NCI-H524 (cell line): ENCODE data around the gene DGKG.
A peak's percentile ranks its signal among the peaks of the same experiment; 100 is the strongest.

Experiments used
- DNase-seq, 2 experiments: peaks; one replicate each; lab custom pipeline; 2025; lab: John Stamatoyannopoulos, UW

The DGKG gene

DNA sequence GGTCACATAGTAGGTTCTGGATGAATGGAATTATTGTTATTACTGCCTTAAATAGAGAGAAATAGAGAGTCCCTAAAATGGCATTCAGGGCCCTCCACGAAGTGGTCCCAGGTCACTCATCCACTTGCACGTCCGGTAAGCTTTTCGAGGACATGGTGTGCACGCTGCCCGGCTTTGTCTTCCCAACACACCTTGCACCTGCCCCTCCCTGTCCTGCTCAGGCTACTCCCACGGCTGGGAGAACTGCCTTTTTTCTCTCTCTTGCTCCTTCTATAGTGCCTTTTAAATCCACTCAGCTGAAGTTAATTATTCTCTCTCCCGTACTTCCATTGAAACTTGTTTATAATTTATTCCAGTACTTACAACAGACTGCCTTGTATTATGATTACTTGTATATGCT, 5.6 kb upstream of the DGKG start:
- DNase-seq, result no peak

DNA sequence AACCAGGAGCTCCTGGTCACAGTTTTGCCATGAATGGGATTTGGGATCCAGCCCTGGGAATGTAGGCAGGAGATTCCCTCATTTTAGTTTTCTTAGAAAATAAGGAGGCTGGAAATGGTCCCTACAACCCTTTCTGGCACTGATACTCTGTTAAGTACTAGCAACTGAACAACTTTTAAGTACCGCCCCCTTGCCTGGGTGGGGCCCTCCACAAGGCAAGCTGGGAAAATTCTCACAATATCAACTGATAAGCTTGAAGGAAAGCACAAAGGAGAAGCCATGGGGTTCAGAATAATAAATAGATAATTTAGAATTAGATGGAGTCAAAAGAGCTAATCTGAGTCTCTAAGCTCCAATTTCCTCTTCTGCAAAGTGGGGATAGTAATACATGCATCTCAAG, 4.2 kb upstream of the DGKG start:
- no peak for DNase-seq

DNA sequence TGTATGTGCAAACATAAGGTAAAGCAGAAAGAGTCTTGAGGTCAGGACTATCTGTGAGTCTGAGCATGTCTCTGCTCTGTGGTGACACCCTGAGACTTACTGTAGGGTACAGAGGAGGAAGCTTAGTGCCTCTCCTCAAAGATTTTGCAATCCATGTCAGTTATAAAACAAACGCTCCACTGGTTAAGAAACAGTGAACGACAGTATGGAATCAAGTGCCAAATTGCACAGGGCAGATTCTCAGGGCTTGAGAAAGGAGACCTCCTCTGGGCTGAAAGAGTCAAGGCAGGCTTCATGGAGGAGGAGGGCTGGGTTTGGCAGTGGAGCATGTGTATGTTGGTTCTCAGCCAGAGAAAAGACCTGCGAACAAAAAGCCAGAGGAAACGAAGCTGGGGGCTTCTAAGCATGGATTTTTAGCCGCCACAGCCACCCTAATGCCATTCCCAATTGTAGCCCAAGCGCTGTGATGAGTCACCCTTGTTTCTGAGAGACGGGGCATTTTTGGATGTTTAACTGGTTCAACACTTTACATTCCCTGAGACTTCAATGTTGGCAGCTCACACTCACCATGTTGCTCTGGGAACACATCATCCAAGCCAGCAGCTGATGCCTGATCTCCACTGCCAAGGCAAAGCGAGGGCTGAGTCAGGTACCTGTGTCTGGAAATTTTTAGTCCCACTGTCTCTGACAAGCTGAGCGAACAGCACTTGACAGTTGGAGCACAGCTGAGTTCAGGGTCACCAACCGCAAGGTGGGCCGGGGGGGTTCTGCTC, 3.4 kb upstream of the DGKG start:
- DNase-seq, result peak in 1 of 2 experiments; percentile 71

DNA sequence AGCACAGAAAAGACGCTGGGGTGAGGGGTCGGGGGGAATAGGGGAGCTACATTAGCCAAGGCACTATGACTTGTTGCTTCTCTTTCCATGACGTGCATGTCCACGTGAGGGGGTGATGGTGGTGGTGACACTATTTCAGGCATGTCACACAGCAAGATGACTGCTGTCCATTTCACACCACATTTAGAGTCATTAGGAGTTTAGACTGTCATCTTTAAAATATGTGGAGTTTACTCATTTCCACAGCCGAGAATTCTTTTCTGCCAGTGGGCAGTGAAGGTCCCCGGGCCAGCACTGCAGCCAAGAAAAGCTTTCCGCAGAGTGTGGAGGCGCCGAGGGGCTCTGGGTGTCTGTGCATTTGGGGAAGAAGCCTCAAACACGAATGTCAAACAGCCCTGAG, 954 bp upstream of the DGKG start:
- DNase-seq, result no peak

DNA sequence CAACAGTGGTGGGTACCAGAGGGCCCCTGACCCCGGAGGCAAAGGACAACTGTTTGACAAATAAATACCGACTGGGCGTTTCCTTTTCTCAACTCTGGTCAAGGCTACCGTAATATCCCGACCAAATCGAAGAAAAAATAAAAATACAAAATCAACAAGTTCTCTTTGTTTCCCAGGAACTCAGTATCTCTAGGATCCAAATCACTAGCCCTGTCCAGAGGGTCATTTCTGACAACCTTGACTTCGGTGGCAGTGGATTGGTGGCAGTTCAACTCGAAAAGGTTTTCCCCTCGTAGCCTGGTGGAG, 456 bp upstream of the DGKG start:
- no peak for DNase-seq

DNA sequence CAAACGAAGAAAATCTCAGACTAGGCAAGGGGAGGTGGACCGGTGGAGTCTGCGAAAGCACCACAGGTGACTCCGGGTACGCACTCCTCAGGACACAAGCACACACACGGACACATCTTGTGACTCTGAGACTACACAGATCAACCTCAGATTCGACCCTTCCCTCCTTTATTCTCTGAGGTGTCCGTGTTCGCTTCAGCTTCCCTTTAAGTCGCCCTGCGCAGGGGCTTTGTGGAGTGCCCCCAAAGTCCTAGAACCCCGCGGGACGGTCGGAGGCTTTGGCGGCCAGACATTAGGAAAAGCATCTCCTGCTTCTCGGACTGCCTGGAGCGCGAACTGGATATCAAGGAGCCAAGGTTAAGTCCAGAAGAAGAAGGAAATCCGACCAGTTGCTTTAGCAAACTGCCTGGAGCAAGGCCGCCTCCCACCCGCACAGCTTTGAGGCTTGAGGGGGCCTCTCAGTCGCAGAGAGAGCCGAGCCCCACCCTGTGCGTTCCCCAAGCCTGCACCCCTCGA, 730 bp downstream of the DGKG start:
- peak in 1 of 2 experiments; percentile 45 for DNase-seq

DNA sequence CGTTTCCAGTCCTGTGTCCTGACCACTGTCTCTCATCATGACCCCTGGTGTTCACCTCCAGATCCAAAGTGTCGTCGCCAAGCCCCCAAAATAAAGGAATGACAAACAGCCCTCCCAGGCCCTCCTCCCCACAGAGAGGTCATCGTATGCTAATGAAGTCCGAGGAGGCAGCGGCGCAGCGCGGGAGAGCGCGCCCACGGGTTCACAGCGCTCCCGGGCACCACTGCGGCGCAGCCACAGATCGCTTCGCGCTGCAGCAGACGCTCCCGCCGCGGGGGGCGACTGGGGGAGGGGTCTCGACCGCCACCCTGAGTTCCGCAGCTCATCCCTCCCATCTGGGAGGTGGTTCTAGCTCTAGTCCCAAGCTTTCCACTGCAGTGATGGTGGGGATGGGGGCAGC, 1.3 kb downstream of the DGKG start:
- peak; percentile 37 to 74 for DNase-seq

DNA sequence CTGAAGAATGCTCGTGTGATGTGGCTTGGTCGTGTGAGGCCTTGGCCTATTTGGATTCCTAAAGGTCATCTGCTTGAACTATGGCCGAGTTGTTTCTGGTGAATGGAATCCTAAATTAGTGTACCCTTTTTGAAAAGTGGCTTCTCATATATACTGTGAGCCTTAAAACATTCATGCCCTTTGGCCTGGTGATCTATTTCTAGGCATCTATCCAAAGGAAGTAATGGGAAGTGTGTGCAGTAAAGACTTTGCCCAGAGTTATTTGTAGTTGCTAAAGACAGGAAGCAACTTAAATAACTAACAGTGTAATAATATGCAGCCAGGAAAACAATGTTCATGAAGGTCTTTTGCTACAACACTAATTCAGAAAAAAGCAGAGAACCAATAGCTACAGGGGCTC, 3.0 kb downstream of the DGKG start:
- no peak for DNase-seq

DNA sequence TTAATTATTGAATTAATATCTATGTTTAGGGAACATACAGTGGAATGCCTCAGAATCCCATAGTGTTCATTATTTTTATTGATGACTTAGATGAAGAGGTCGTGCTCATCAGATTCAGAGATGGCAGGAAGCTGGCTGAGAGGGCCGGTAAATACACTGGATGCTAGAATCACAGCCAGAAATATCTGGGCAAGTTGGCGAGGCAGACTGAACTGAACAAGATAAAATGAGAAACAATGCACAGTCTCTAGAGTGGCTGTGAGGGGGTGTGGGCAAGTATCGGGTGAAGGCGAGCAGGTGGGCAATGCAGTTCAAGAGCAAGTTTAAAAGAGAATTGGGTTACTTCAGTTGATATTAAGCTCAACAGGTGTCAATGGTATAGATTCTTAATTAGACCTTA, 5.9 kb downstream of the DGKG start:
- DNase-seq, result peak in 1 of 2 experiments; percentile 42

DNA sequence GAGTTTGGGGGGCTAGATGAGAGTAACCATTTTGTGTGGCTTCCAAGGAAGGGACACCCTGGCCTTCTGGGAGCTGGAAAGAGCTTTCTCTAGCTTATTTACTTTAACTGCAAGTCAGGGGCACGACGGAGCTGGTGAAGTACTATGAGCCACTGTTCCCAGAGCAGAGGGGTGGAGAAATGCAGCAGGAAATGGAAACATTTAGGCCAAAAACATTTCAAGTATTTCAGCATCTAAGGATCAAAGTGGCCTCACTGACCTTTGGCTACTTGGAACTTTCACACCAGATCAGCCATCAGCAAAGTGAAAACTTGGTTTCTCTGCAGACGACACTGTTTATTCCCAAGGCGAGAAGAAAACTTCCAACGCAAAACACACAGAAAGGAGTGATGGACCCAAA, 7.9 kb downstream of the DGKG start:
- no peak for DNase-seq

DNA sequence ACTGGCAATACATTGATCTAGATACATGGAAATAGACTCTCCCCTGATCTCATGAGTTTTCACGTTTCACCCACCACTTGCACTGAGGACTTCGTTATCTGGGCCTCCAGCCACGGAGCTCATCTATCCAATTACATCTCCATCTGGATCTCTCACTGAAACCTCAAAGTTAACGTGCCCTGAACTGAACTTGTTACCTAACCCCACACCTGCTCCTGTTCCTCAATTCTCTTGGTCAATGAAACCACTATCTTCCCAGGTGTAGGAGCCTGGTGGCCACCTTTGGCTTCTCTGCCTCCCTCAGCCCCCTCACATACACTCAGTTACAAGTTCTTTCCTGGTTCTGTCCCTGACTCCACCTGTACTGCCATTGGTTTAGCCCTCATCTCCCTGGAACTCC, 9.7 kb downstream of the DGKG start:
- peak in 1 of 2 experiments; percentile 68 for DNase-seq

DNA sequence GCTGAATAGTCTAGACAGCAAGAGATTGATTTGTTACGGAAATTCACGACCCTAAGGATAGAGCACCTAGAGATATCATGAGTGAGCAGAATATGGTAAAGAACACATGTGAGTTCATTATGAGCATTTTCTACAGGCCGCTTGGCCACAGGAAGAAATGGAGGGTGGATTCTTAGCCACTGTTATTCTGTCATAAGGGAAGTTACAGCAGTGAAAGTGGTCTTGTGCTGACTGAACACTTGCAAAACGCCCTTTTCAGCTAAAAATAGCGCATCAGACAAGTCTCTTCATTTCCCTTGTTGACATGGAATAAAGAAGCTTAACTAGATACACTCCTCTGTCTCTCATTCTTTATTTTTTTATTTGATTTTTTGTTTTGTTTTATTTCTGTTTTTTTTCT, 19.8 kb downstream of the DGKG start:
- DNase-seq, result no peak

DNA sequence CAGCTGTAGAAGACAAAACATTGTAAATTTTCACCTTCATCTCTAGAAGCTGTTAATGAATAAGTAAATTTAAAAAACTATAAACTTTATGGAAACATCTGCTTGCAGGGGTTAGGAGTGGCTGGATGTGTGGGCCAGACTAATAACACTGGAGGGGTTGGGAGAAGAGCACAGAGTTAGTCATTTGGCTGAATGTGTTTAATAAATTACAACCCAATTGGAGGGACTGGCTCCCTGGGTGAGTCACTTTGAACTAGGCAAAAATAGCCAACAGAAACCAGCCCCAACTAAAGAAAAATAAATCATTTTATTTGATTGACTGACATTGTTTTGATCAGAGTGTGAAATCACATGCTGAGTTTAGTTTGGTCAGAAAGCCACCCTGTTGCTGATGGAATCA, 21.8 kb downstream of the DGKG start:
- DNase-seq, result no peak

DNA sequence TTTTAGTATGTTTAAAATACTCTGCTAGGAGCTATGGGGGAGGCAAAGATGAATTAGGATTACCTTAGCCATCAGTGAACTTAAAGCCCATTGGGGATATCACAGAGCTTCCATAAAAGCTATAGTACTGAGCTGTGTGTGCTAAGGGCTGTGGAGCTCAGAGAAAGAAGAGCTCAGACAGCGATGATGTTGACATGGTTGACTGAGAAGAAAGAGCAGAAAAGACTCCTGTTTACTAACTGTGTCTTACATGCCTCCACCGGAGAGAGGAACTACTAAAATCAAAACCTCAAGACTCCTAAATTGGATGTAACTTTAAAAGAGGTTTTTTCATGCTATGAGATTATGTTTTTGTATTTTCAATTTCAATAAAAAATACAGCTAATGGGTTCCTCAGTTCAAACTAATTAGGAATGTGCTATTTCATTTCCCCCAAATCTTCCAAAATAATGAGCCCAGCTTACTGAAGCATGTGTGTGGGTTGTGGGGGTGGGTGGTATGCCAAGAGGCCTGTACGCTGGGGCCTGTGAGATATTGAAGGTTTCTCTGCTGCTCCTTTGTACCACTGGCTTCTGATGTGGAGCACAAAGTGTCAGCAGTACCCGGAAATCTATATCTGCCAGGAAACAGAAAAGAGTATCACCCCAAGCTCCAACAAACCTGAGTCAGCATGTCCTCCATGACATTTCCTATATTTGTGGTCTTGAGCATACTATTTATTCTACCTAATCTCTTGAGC, 22.7 kb downstream of the DGKG start:
- DNase-seq, result no peak

DNA sequence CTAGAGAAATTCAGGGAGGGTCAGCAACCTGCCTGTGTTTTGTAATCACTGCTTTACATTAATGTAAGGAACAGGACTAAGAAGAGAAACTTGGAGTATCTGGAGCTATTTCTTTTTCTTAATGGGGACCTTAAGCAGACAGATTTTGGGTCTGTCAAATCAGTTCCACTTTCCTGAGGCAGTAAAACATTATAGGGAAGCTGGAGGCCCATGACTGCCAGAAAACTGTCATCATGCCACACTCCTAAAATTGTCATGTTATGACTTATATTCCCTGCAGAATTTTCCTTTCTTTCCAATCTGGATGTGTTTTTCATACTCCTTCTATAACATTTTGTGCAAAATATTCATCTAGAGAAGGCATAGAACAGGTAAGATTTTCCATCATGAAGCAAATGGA, 28.8 kb downstream of the DGKG start:
- DNase-seq, result no peak

DNA sequence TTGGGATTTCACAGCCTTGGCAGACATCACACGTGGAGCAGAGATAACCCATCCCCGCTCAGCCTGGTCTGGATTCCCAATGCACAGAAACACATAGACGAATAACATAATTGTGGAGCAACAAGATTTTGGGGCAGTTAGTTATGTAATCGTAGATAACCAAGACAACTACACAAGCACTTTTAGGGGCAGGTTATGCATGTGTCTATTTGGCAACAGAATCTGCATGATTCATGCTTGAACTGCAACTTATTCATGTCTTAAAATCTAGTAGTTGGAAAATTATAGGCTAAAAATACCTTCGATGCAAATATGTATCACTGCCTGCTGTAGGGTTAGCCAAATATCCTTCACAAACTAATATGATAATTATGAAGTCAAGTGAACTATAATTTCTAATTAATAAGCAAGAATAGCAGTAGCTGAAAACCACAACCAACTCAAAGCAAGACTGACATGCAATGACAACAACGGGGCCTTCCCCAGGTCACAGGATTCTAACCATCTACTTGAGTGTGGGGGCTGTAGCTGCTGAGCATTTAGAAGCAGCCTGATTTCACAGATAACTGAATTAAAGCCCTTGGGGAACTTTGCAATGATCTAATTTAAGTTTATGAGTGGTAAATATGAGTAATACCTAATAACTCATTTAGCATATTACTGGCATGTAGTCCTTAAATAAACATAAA, 31.1 kb downstream of the DGKG start:
- DNase-seq, result no peak

DNA sequence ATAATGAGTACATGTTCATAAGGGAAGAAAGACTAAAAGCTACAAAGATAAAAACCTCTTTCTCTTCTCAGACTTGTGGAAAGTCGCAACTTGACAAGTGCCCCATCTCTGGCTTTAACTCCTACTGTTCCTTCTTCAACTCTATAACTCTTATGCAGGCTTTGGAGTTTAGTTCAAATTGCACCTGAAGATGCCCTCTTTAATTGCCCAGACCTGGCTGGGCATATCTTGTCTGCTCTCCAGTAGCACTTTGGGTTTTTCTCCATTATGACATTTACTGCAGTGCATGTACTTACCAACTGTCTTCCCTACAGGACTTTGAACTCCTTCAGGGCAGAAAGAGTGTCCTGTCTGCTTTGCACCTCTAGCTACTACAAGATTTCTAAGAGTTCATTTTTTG, 32.4 kb downstream of the DGKG start:
- no peak for DNase-seq

DNA sequence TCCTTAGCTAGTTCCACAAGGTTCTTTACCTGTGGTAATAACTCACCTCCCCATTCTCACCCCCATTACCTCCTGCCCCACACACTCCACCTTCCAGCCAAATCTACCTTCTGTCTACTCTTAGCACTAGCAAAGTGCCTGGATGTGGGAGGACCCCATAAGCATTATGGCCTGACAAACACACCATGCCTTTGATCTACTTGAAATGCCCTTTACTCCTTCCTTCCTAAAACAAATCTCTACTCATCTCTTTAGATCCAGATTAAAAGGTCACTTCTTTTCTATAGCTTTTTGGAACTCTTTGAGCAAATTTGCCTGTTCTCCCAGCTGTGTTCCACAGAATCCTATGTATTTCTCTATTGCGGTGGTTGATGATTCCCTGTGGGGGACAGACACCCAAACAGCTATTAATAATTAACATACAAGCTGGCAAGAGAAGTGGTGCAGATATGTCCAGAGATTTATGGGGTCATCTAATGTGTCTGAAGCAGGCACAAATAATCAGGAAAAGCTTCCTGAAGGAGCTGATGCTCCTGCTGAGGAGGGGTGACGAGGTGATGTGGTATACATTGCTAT, 34.0 kb downstream of the DGKG start:
- DNase-seq, result no peak

DNA sequence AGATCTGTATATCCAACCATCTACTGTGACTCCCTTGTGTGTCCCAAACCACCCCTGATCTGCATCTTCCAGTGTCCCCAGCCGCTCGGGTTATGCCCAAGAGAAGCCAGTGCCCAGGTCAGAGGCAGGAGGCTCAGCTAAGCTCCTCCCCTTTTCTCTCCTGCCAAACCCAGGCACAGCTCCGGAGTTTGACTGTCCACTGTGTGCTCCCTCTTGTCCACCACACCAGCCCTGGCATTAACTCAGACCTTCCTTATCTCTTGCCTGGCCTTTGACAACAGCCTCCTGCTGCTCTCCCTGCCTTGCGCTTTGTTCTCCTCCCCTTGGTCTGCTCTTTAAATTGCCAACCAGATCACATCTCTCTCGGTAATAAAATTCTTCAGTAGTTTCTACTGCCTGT, 39.3 kb downstream of the DGKG start:
- no peak for DNase-seq

DNA sequence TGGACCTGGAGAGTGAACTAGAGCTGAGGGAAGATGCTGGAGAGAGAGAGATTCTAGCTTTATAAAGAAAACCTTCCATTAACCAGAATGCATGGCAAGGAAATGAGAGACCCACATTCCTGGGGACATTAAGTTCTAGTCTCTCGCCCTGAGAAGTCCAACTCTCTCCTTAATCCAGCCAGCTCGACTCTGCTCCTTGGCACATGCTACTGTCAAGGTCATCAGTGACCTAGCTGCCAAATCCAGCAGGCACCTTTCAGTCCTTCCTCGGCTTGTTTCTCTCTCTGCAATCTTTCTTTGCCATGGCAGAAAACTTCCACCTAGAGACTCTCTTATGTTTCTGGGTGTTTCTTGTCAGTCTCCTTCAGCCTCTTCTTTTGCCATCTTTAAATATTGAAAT, 40.3 kb downstream of the DGKG start:
- no peak for DNase-seq

DNA sequence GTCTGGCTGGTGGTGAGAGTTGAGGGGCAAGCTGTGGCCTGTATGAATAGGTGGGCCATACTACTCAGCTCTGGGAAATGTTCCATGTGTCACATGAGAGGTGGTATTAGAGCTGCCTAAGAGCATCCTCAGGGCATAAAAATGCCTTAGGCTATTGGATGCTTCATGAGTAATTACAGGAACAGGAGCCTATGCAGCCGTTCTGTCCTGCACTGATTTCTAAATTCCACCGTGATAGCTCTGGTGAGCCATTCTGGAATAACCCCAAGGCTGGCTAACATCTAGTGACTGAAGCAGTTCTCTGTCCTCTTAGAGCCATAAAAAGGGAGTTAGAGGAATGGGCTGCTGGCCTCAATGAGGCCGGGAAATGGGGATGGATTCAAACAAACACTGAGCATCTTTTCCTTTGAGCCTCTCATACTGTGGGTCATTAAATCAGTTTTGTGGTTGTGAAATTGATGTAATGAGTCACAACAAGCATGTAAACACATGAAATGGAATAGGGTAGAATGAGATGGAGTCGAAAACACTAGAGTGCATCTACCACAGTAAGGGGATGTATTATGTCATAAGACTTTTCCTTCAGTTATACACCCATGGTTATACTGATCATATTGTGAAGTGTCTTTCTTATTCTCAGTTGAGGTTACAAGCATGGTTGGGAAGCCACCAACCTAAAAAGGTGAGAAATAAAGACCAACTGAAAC, 41.0 kb downstream of the DGKG start:
- DNase-seq, result peak; percentile 47 to 65

DNA sequence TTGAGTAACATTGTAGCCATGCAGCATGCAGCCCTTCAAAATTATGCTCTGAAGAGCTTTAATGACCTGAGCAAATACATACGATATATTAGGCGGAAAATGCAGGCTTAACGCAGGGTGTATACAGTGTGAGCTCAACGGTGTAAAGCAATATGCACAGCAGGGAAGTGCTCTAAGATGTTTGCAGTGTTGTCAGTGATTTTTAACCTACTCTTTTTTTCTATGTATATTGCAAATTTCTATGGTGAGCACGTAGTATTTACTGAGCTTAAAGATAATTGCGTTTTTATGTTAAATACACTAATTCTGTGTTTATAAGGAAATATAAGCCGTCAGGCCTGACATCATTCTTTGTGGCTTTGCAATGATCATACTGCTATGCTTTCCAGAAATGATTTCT, 42.1 kb downstream of the DGKG start:
- DNase-seq, result no peak
